NT2/D1 (cell line): ENCODE results near the gene ALG14.

Experiments used
- SUZ12 ChIP-seq: IDR thresholded peaks from 2 replicates; pipeline ENCODE4 v1.6.1; 2011; ENCODE audit not compliant: insufficient read length, insufficient read depth; ENCODE audit errors: extremely low read depth
- YY1 ChIP-seq: IDR thresholded peaks from 2 replicates; pipeline ENCODE4 v1.6.1; 2011; ENCODE audit not compliant: insufficient read length, insufficient read depth
- ZNF274 ChIP-seq: IDR thresholded peaks from 2 replicates; pipeline ENCODE4 v1.6.1; 2011; ENCODE audit warnings: mild to moderate bottlenecking, low read depth, low read length

DNA sequence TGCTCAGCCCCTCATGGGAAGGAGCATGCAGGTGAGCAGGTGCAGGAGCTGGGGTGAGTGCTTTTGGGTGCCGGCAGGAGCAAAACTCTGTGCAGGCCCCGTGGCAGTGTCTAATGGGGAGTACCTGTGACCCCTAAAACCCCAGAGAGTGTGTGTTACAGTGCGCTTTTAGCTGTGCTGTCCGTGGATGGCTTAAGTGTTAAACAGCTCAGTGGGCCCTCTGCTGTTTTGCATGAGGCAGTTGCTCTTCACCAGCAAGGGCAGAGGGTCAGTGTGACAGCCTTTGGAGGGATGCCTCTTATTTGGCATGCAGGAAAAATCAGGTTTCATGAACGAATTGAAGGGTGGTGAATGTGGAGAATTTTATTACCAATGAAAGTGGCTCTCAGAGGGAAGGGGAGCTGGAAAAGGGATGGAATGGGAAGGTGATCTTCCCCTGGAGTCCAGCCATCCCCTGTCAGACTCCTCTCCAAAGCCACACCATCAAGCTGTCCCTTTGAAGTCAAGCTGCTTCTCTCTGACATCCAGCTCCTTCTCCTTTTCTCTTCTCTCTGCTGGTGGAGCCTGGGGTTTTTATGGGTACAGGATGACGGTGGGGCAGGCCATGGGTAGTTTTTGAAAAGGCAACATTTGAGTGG, 17.0 kb upstream of the ALG14 start:
- TF ChIP-seq SUZ12 (no peak), YY1 (no peak), ZNF274 (no peak)
